GM23338 (cell line): ENCODE measurements around the gene DDX5. TPM values are rescaled to one million over a fixed set of nuclear protein-coding genes. Genes with fewer than 3 reads are reported as not detected.

Source experiments
- ATAC-seq: fragments of 200-7000 bp; cut with Tn5 transposase; 3 replicates; pipeline ENCODE4 v1.9.1; 2020
- DNase-seq: peaks from one replicate; pipeline ENCODE4 v3.0.0-alpha.2; 2015; ENCODE audit warnings: low spot score
- H2AFZ ChIP-seq: fragments of 200-600 bp; sonication (generic); 2 replicates; pipeline ENCODE4 v1.8.0; 2016; ENCODE audit warnings: antibody characterized with exemption, mild to moderate bottlenecking, moderate library complexity
- H3F3A ChIP-seq: fragments of 200-600 bp; sonication (generic); replicated peaks from 2 replicates; pipeline ENCODE4 v1.8.0; 2017; ENCODE audit warnings: antibody characterized with exemption, mixed run types, low read depth
- H3K27ac ChIP-seq: fragments of 200-600 bp; sonication (generic); 2 replicates; pipeline ENCODE4 v1.6.1; 2016; ENCODE audit warnings: low read depth
- H3K27me3 ChIP-seq: fragments of 200-600 bp; sonication (generic); 2 replicates; pipeline ENCODE4 v1.8.0; 2016; ENCODE audit warnings: mild to moderate bottlenecking, mixed run types, moderate library complexity; ENCODE audit not compliant: insufficient read depth
- H3K36me3 ChIP-seq: fragments of 200-600 bp; sonication (generic); 2 replicates; pipeline ENCODE4 v1.8.0; 2016; ENCODE audit warnings: mild to moderate bottlenecking; ENCODE audit not compliant: insufficient read depth
- H3K4me1 ChIP-seq: fragments of 200-600 bp; sonication (generic); 2 replicates; pipeline ENCODE4 v1.8.0; 2016; ENCODE audit warnings: mild to moderate bottlenecking, moderate library complexity; ENCODE audit not compliant: insufficient read depth
- H3K4me2 ChIP-seq: fragments of 200-600 bp; sonication (generic); 2 replicates; pipeline ENCODE4 v1.7.1; 2017; ENCODE audit warnings: mixed run types
- H3K4me3 ChIP-seq: fragments of 200-600 bp; sonication (generic); 2 replicates; pipeline ENCODE4 v1.6.1; 2016; ENCODE audit warnings: mixed run types
- H3K79me2 ChIP-seq: fragments of 200-600 bp; sonication (generic); replicated peaks from 2 replicates; pipeline ENCODE4 v1.8.0; 2017; ENCODE audit warnings: mild to moderate bottlenecking; ENCODE audit not compliant: insufficient read depth
- H3K9me2 ChIP-seq: fragments of 200-600 bp; sonication (generic); 2 replicates; pipeline ENCODE4 v1.8.0; 2017; ENCODE audit not compliant: insufficient read depth
- H4K20me1 ChIP-seq: fragments of 200-600 bp; sonication (generic); replicated peaks from 2 replicates; pipeline ENCODE4 v1.8.0; 2017; ENCODE audit warnings: mild to moderate bottlenecking; ENCODE audit not compliant: insufficient read depth
- H3K27ac Mint-ChIP-seq: 2 replicates; pipeline ENCODE4 v1.8.0; 2020; ENCODE audit warnings: inconsistent platforms, mild to moderate bottlenecking, moderate library complexity, mixed read lengths
- H3K27me3 Mint-ChIP-seq: 3 replicates; pipeline ENCODE4 v1.8.0; 2022; ENCODE audit warnings: low read depth, mild to moderate bottlenecking, moderate library complexity, mixed read lengths, inconsistent platforms; ENCODE audit not compliant: insufficient read depth, poor library complexity
- H3K36me3 Mint-ChIP-seq: 3 replicates; pipeline ENCODE4 v1.8.0; 2021; ENCODE audit warnings: low read depth, mild to moderate bottlenecking, inconsistent platforms, moderate library complexity, mixed read lengths
- H3K4me1 Mint-ChIP-seq: 3 replicates; pipeline ENCODE4 v1.8.0; 2020; ENCODE audit warnings: mild to moderate bottlenecking, inconsistent platforms, mixed read lengths
- H3K4me3 Mint-ChIP-seq: 3 replicates; pipeline ENCODE4 v1.8.0; 2021; ENCODE audit warnings: moderate library complexity, mild to moderate bottlenecking, inconsistent platforms, mixed read lengths
- H3K9me3 Mint-ChIP-seq: 3 replicates; pipeline ENCODE4 v1.8.0; 2020; ENCODE audit warnings: moderate library complexity, mild to moderate bottlenecking, inconsistent platforms, mixed read lengths
- CREB1 ChIP-seq: fragments of 250-450 bp; sonication (Bioruptor Pico); IDR thresholded peaks from 2 replicates; pipeline ENCODE4 v1.5.0; 2020; ENCODE audit warnings: low read depth, mild to moderate bottlenecking, moderate library complexity
- EZH2 ChIP-seq: fragments of 200-600 bp; sonication (generic); IDR thresholded peaks from one replicate; pipeline ENCODE4 v1.8.0; 2017; ENCODE audit warnings: antibody characterized with exemption, mild to moderate bottlenecking, low read depth; ENCODE audit not compliant: unreplicated experiment
- EZH2phosphoT487 ChIP-seq: fragments of 200-600 bp; sonication (generic); IDR thresholded peaks from one replicate; pipeline ENCODE4 v1.8.1; 2018; ENCODE audit warnings: antibody characterized with exemption; ENCODE audit not compliant: unreplicated experiment
- JUNB ChIP-seq: IDR thresholded peaks from one replicate; pipeline ENCODE4 v1.6.1; 2016; ENCODE audit warnings: antibody characterized with exemption; ENCODE audit not compliant: unreplicated experiment
- NANOG ChIP-seq: IDR thresholded peaks from 2 replicates; pipeline ENCODE4 v1.6.1; 2016; ENCODE audit warnings: antibody characterized with exemption, borderline replicate concordance
- POLR2AphosphoS5 ChIP-seq: IDR thresholded peaks from 2 replicates; pipeline ENCODE4 v1.6.1; 2016; ENCODE audit warnings: antibody characterized with exemption, low read depth
- REST ChIP-seq: IDR thresholded peaks from one replicate; pipeline ENCODE4 v1.6.1; 2018; ENCODE audit warnings: antibody characterized with exemption; ENCODE audit not compliant: unreplicated experiment
- STAT1 ChIP-seq: IDR thresholded peaks from one replicate; pipeline ENCODE4 v1.6.1; 2016; ENCODE audit warnings: antibody characterized with exemption; ENCODE audit not compliant: unreplicated experiment
- ZNF114 ChIP-seq: fragments of 250-450 bp; sonication (Bioruptor Pico); IDR thresholded peaks from 2 replicates; pipeline ENCODE4 v1.5.0; 2020; ENCODE audit warnings: mild to moderate bottlenecking, moderate library complexity
- ZNF331 ChIP-seq: fragments of 250-450 bp; sonication (Bioruptor Pico); IDR thresholded peaks from 2 replicates; pipeline ENCODE4 v1.5.0; 2020; ENCODE audit warnings: low read depth, mild to moderate bottlenecking, moderate library complexity
- ZNF462 ChIP-seq: fragments of 250-450 bp; sonication (Bioruptor Pico); IDR thresholded peaks from 2 replicates; pipeline ENCODE4 v1.5.0; 2020; ENCODE audit warnings: mild to moderate bottlenecking, moderate library complexity
- polyA plus RNA-seq: library from polyadenylated mRNA; unstranded; fragments of >200 nt; fragmentation: Nextera tagmentation; extraction: Ambion mirVana; gene quantifications from 2 replicates; pipeline ENCODE4 v1.2.1, GENCODE V29; 2016
- total RNA-seq: library from RNA; depleted of rRNA; stranded (reverse); fragments of >200 nt; shearing (Covaris generic); gene quantifications from 2 replicates; pipeline ENCODE4 v1.2.3, GENCODE V29; 2014
- TF ChIP-seq, protein P1 (sequence below): IDR thresholded peaks from 2 replicates; pipeline ENCODE4 v1.6.1; 2016; ENCODE audit warnings: antibody characterized with exemption

Gene DDX5
- total and polyA plus RNA-seq, 2 experiments from 2014 or later = 400 to 447 TPM

DNA sequence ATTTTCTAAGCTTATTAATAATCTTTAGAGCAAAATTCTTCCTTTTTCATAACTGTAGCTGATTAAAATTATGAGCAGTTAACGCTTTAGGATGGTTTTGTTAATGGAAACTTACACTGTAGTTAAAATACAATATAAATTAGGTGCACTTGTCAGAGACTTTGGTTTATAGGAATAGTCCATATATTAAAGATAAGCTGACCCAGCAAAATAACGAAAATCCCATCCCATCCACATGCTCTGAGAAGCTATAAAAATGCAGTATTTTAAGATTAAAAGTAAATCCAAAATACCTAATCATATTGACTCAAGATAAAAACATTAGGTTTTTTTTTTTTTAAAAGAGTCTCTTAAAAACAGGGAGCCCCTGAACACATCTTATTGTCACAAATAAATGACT lies 38.7 kb upstream of the DDX5 start:
- Histone ChIP-seq H3K79me2 (no peaks in the 10 kb centered on the region), H3K4me2 (no peak overlapping the region), H3K27me3 (no peaks in the 10 kb centered on the region), H4K20me1 (no peaks in the 10 kb centered on the region), H3F3A (no peaks in the 10 kb centered on the region), H2AFZ (no peak overlapping the region), H3K36me3 (peaks cover 4% of the 10 kb centered on the region), H3K27ac (no peak overlapping the region), H3K9me2 (no peaks in the 10 kb centered on the region), H3K4me3 (no peak overlapping the region), H3K4me1 (peaks cover 11% of the 10 kb centered on the region)
- H3K36me3 Mint-ChIP-seq = peaks cover 12% of the 10 kb centered on the region; the same call in 2 of the 3 replicates
- no peaks in the 10 kb centered on the region for H3K9me3 Mint-ChIP-seq
- DNase-seq (no peak), ATAC-seq (no peak)
- no peak overlapping the region for H3K27ac Mint-ChIP-seq
- H3K4me3 Mint-ChIP-seq = no peak overlapping the region
- peaks cover 2% of the 10 kb centered on the region for H3K27me3 Mint-ChIP-seq
- H3K4me1 Mint-ChIP-seq = peaks cover 26% of the 10 kb centered on the region
- TF ChIP-seq CREB1 = no peak
- TF ChIP-seq NANOG = no peak
- TF ChIP-seq REST = no peak
- TF ChIP-seq EZH2 = no peak
- TF ChIP-seq EZH2phosphoT487 = no peak
- TF ChIP-seq, protein P1, sequence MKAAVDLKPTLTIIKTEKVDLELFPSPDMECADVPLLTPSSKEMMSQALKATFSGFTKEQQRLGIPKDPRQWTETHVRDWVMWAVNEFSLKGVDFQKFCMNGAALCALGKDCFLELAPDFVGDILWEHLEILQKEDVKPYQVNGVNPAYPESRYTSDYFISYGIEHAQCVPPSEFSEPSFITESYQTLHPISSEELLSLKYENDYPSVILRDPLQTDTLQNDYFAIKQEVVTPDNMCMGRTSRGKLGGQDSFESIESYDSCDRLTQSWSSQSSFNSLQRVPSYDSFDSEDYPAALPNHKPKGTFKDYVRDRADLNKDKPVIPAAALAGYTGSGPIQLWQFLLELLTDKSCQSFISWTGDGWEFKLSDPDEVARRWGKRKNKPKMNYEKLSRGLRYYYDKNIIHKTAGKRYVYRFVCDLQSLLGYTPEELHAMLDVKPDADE = no peak
- TF ChIP-seq ZNF114 (CRISPR knock-in tag) = no peak
- no peak for TF ChIP-seq STAT1
- no peak for TF ChIP-seq JUNB
- no peak for TF ChIP-seq ZNF462
- TF ChIP-seq POLR2AphosphoS5 = no peak
- no peak for TF ChIP-seq ZNF331 (CRISPR knock-in tag)
